Aorta (tissue), 5 donors: ENCODE results near the gene VAV2. TPM values are rescaled to one million over a fixed set of nuclear protein-coding genes. Genes with fewer than 3 reads are reported as not detected.

ENCODE experiments used
- ATAC-seq: fragments of 200-7000 bp; cut with Tn5 transposase; one replicate; pipeline ENCODE4 v1.9.1; 2022; ENCODE audit warnings: moderate library complexity; ENCODE audit not compliant: low FRiP score
- DNase-seq, 2 donors: peaks; one replicate each; pipeline ENCODE4 v3.0.0-alpha.2; 2020
- H3K27ac ChIP-seq, 2 donors: one replicate each; pipeline ENCODE4 v1.5.1; 2013; ENCODE audit warnings: low read length in 2 of 2, mild to moderate bottlenecking in 2 of 2, moderate library complexity in 2 of 2, control low read depth in 1 of 2, inconsistent platforms in 1 of 2, low read depth in 1 of 2
- H3K27me3 ChIP-seq, 2 donors: one replicate each; pipeline ENCODE4 v1.6.1; 2013; ENCODE audit warnings: control low read depth in 1 of 2, low read length in 1 of 2, mild to moderate bottlenecking in 1 of 2, moderate library complexity in 1 of 2; ENCODE audit not compliant: insufficient read depth in 2 of 2, control insufficient read depth in 1 of 2
- H3K36me3 ChIP-seq, 2 donors: one replicate each; pipeline ENCODE4 v1.6.1; 2013; ENCODE audit warnings: control low read depth in 1 of 2, low read length in 1 of 2, mild to moderate bottlenecking in 1 of 2; ENCODE audit not compliant: insufficient read depth in 2 of 2, control insufficient read depth in 1 of 2
- H3K4me1 ChIP-seq, 2 donors: one replicate each; pipeline ENCODE4 v1.6.1; 2013; ENCODE audit warnings: low read length in 2 of 2, control low read depth in 1 of 2, mild to moderate bottlenecking in 1 of 2, moderate library complexity in 1 of 2; ENCODE audit not compliant: insufficient read depth in 2 of 2, control insufficient read depth in 1 of 2
- H3K4me3 ChIP-seq, 2 donors: one replicate each; pipeline ENCODE4 v1.5.1; 2013; ENCODE audit warnings: low read length in 2 of 2, control low read depth in 1 of 2, mild to moderate bottlenecking in 1 of 2
- H3K9me3 ChIP-seq: one replicate; pipeline ENCODE4 v1.6.1; 2013; ENCODE audit warnings: mild to moderate bottlenecking, low read length; ENCODE audit not compliant: control insufficient read depth
- WGBS, 2 donors: extraction: QIAGEN DNeasy Blood & Tissue Kit; methylation state at CpG; one replicate each; pipeline ENCODE4 v1.1.7; 2013; 5-methylcytosine and 5-hydroxymethylcytosine counted together
- intact Hi-C, 2 donors: fragments of 100-400 bp; cut with DNase I; formaldehyde crosslinking; loops; one replicate each; pipeline versions ENCODE4 v1.14.2 to v1.15.0; 2022
- polyA plus RNA-seq, 2 donors: library from polyadenylated mRNA; stranded (reverse); fragments of 200-250 nt; gene quantifications; one replicate each; pipeline ENCODE4 v1.2.3, GENCODE V29; 2013
- total RNA-seq, 2 donors: library from RNA; stranded (reverse); fragmentation: NEBNext Ultra II Directional; extraction: Animal tissue kit (Norgen Biotek cat#: 25700); gene quantifications; one replicate each; pipeline ENCODE4 v1.2.1, GENCODE V29; 2021
- donor health status: healthy with polysubstance abuse.
- donor health status: Bipolar disorder and iron deficiency.
- donor health status: DM: no; HTN: no; CAD: no.
- donor health status: DM: no; HTN: no; CAD: no.
- donor health status: DM: yes; HTN: yes; CAD: no.

The VAV2 gene
- total and polyA plus RNA-seq, 4 donors, result 9.0 to 25.4 (median 11.8) TPM

GRCh38 chr9:133915534-133916158, 76.5 kb downstream of the VAV2 start:
- intact Hi-C loops, result no loop called here
- no peak for DNase-seq
- no peaks in the 10 kb centered on the region for H3K36me3 ChIP-seq
- no peak overlapping the region for H3K27ac ChIP-seq
- H3K4me1 ChIP-seq, result no peaks in the 10 kb centered on the region
- H3K4me3 ChIP-seq, result no peak overlapping the region
- no peaks in the 10 kb centered on the region for H3K9me3 ChIP-seq
- 79 to 83% methylated on average over 30 of the region's 30 CpGs for WGBS, 2 donors
- ATAC-seq, result no peak
- no peaks in the 10 kb centered on the region for H3K27me3 ChIP-seq

GRCh38 chr9:133914442-133915342, 77.4 kb downstream of the VAV2 start:
- ATAC-seq, result no peak

GRCh38 chr9:133913571-133914369, 78.4 kb downstream of the VAV2 start:
- intact Hi-C loops, result no loop called here
- H3K4me1 ChIP-seq, result no peaks in the 10 kb centered on the region

More at GRCh38 chr9:133914442-133915342, 77.4 kb downstream of the VAV2 start:
- no peak for DNase-seq
- WGBS, 2 donors, result 75 to 83% methylated on average over 21 to 25 of the region's 25 CpGs
- Histone ChIP-seq H3K4me3 (no peak overlapping the region), H3K9me3 (no peaks in the 10 kb centered on the region), H3K4me1 (no peaks in the 10 kb centered on the region), H3K27me3 (no peaks in the 10 kb centered on the region), H3K27ac (no peak overlapping the region), H3K36me3 (no peaks in the 10 kb centered on the region)
- intact Hi-C loops, result no loop called here

GRCh38 chr9:133910855-133911514, 81.1 kb downstream of the VAV2 start:
- Histone ChIP-seq H3K9me3 (no peaks in the 10 kb centered on the region), H3K27me3 (no peaks in the 10 kb centered on the region), H3K27ac (no peak overlapping the region), H3K36me3 (no peaks in the 10 kb centered on the region), H3K4me1 (no peaks in the 10 kb centered on the region), H3K4me3 (no peak overlapping the region)
- 84% methylated on average over 26 of the region's 26 CpGs for WGBS, 2 donors
- ATAC-seq, result no peak
- intact Hi-C loops, result no loop called here
- no peak for DNase-seq

More at GRCh38 chr9:133913571-133914369, 78.4 kb downstream of the VAV2 start:
- 80% methylated on average over 27 of the region's 27 CpGs for WGBS, 2 donors
- Histone ChIP-seq H3K9me3 (no peaks in the 10 kb centered on the region), H3K4me3 (no peak overlapping the region), H3K27me3 (no peaks in the 10 kb centered on the region), H3K27ac (no peak overlapping the region), H3K36me3 (no peaks in the 10 kb centered on the region)
- DNase-seq (no peak), ATAC-seq (no peak)

GRCh38 chr9:133906932-133907910, 84.9 kb downstream of the VAV2 start:
- Histone ChIP-seq H3K4me3 (no peak overlapping the region), H3K27me3 (no peaks in the 10 kb centered on the region), H3K9me3 (no peaks in the 10 kb centered on the region), H3K4me1 (no peaks in the 10 kb centered on the region), H3K36me3 (no peaks in the 10 kb centered on the region), H3K27ac (no peak overlapping the region)
- intact Hi-C loops, result no loop called here
- ATAC-seq, result no peak
- 56 to 68% methylated on average over 31 of the region's 31 CpGs for WGBS, 2 donors
- DNase-seq, result no peak

GRCh38 chr9:133906218-133906617, 85.9 kb downstream of the VAV2 start:
- Histone ChIP-seq H3K27ac (no peak overlapping the region), H3K9me3 (no peaks in the 10 kb centered on the region), H3K4me1 (no peaks in the 10 kb centered on the region), H3K4me3 (no peak overlapping the region), H3K27me3 (no peaks in the 10 kb centered on the region), H3K36me3 (no peaks in the 10 kb centered on the region)
- 80 to 86% methylated on average over 13 of the region's 13 CpGs for WGBS, 2 donors
- DNase-seq (no peak), ATAC-seq (no peak)
- intact Hi-C loops, result no loop called here

GRCh38 chr9:133905493-133905892, 86.6 kb downstream of the VAV2 start:
- Histone ChIP-seq H3K27ac (no peak overlapping the region), H3K36me3 (no peaks in the 10 kb centered on the region), H3K27me3 (no peaks in the 10 kb centered on the region), H3K4me3 (no peak overlapping the region), H3K9me3 (no peaks in the 10 kb centered on the region), H3K4me1 (no peaks in the 10 kb centered on the region)
- DNase-seq (no peak), ATAC-seq (no peak)
- intact Hi-C loops, result no loop called here
- 95 to 97% methylated on average over 6 of the region's 6 CpGs for WGBS, 2 donors
